NCI-H2171 treated with DMSO at 0.1 percent for 48 hours (cell line): Measurements from ENCODE around the gene RTN1.

ENCODE experiments used
- DNase-seq: peaks from one replicate; lab custom pipeline; 2025; lab: John Stamatoyannopoulos, UW

RTN1 gene

DNA sequence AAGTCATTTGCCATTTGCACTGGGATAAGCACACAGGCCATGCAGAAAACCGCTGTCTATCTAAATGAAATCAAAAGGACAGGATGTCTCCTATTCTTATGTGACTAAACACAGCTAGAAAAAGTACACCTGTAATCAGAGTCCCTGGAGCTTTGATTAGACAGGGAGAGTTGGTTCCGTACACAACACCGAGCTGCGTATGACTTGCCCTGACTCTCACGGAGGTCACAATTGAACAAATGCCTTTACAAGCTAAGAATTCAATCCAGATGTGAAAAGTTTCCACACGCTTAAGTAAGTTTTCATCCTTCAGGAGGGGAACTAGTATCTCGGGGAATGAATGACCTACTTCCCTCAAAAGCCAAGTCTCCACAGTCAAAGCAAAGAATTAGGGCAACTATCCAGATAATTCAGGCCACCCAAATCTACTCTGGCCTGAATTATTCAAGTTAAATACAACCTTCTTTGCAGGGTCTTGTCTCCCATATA is 67.5 kb downstream of the RTN1 start:
- no peak for DNase-seq

DNA sequence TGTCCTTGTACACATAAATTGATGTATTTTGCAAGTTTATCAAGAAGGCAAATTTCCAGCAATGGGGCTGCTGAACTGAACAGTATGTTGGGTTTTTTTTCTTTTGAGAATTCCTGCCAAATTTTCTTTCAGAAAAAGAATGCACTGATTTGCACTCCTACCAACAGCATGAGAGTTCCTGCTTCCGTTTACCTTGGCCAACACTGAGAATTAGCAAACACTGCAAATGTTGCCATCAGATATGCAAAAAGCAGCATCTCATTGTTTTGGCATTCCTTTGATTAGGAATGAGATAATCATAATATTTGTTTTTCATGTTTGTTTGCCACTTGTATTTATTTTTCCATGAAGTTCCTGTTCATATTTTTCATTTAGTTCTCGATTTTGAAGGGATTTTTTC is 82.4 kb downstream of the RTN1 start:
- no peak for DNase-seq

GRCh38 chr14:59787045-59787674 is 83.4 kb downstream of the RTN1 start:
- no peak for DNase-seq

GRCh38 chr14:59785629-59786028 is 84.9 kb downstream of the RTN1 start:
- peak; percentile 53 for DNase-seq

- DNase-seq, result no peak
These were observed 87.8 kb downstream of the RTN1 start for GRCh38 chr14:59782760-59783159.

DNA sequence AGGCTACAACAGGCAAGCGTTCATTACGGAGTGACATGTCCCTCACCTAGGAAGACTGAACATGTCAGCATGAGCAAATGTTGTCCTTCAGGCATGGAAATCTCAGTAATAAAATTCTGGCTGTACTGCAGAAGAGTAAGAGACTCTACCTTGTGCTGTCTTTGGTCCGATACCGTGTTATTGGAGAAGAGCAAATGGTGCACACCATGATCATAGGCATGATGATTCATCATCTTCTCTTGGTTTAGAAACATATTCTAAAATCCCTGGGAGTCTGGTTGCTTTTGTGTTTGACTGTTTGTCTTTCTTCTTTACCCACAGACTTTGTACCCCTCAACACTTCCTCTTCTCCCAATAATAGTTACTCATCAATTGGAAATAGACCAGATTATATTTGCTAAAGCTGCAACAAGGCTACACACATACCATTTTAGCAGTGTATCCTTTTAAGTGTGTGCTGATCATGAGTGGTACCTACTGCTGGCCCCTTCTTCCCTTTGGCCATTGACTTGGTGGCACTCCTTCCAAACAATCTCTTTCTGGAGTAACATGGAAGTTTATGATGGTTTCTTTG is 93.5 kb downstream of the RTN1 start:
- DNase-seq, result no peak

DNA sequence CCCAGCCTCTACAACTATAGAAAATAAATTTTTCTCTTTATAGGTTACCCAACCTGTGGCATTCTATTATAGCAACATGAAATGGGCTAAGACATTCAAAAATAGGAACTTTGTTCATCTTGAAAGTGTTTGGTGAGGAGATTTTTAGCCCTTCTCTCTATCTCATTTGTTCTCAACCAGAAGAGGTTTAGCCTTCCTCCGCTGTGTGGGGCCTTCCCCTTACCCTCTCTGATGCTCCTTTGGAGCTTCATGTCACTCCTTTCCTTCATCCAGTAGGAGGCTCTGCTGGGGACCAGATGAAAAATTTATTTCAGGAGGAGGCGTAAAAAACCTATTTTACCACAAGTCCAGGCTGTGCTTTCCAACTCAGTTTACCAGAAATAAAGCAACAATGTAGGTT is 94.1 kb downstream of the RTN1 start:
- no peak for DNase-seq

DNA sequence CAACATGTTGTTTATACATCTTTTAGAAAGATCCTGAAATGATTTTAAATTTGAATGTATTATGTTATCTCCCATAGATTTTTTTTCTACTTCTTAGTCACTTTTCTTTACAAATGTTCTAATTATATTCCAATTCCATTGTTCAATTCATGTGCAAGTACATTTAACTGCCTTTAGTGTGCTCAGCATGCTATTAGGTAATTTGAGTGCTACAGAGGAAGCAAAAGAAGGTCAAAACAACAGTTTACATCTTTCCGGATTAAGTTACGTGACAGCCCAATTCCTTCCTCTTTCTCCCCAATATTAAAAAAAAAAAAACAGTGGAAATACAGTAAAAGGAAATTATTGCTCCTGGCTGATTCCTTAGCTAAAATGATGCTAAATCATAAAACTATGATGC is 98.3 kb downstream of the RTN1 start:
- peak; percentile 66 for DNase-seq

DNA sequence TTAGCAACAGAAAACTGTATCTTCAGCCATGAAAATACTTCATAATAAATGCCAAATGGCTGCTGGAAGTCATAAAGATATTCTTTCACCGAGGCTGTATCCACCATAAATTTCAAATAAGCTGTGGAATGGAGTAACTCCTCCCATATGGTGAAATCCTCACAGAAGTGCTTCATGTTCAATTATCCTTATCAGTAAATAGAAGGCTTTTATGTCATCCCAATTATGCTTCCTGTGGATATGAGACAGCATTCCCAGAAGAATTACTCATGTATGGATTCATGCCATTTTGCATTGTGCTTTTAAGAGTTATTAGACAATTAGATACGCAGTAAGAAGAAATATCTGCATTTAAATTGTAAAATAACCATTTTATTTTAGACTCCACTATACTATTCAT is 99.0 kb downstream of the RTN1 start:
- peak; percentile 68 for DNase-seq

GRCh38 chr14:59769586-59769985 is 101.0 kb downstream of the RTN1 start:
- DNase-seq, result no peak

DNA sequence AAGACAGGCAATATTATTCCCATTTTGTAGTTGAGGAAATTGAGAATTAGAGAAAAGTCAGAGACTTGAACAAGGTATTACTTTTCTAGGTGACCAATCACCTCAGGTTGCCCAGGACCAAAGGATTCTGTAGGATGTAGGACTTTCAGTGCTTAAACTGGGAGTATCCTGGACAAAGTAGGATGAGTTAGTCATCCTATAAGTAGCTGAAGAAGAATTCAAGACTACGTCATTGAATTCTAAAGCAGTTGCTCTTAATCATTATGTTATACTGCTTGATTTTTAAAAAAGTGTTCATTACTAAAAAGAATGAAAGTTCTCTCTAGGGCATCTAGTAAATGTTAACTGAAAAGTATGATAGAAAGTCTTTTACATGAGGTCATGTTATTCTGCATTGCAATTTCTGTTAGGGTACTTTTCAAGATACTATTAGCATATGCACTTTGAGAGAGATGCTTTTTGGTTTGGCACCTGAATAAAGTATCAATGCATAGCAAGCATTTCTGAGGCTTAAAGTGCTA is 101.7 kb downstream of the RTN1 start:
- DNase-seq, result no peak

DNA sequence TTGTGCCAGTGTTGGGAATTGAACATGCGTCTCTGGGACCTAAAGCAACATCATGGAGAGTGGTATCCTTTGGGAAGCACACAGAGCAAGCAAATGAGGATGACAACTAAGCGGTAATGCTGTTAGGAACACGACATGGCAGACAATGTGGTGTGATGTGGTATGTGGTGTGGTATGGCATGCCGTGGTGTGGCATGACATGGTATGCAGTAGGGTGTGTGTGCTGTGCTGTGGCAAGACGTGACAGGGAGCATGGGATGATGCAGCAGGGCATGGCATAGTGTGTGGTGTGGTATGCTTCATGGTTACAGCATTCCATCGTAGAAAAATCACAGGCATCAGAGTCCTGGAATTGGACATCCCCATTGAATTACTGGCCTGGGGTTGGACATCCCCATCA is 108.7 kb downstream of the RTN1 start:
- DNase-seq, result no peak

DNA sequence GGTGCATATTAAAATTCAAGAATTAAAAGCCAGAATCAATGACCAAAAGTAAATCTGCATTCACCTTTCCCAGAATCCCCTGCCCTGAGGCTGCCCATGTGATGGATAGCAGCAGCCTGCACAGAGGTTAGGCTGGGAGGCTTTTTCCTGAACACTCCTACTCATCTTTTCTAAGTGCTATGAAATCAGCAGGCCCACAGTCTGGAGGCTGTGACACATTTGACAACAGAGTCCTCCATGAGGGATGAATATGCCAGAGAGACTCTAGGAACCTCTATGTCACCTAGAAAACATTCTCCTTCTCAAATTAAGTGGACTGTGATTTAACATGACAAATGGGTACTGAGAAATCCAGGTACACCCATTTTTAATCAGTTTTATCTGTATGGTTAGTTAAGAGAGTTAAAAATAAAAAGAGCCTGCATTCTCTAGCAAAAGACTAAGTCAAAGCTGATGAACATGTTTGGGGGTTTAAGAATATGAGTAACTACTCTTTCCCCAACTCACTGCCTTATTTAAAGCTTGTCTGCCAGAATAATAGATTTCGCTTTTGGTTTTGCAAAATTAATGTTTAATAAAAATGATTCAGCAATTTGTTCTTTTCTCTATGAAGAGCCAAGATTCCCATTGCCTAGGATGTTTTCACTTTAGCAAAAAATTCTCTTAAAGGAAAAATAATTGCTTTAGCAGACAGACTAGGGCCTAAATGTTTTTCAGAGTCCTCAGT is 115.0 kb downstream of the RTN1 start:
- DNase-seq, result peak; percentile 18

DNA sequence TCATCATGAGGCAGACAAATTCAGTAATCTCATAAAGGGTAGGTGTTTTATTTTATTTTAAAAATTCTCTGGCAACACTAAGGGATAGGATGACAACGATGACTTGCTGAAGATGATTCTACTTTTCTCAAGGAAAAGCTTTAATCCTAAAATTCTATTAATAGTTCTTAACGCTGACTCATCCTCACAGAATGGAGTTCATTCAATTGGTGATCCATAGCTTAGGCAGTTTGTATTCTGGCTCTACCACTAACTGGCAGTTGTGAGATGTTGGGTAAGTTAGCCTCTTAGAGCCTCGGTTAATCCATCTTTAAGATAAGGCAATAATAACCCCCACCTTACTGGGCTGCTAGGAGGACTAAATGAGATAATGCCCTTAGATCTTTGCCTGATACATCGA is 116.3 kb downstream of the RTN1 start:
- DNase-seq, result no peak

DNA sequence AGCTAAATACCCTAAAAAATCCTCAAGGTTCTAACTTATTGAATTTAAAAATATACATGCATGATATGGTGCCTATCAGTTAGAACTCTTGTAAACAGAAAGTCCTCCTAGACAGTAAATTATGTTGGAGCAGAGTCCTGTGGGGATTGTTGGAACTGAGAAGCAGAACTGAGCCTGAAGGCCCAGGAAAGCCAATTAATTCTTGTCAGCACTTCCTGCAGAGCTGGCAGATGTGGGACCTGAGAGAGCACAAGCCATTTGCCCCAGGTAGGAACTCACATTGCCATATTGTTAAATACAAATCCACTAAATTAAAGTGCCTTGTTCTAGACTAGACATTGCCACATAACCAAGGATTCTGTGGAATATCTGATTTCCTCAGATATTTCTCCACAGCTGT is 117.1 kb downstream of the RTN1 start:
- DNase-seq, result peak; percentile 94

GRCh38 chr14:59751578-59751977 is 119.0 kb downstream of the RTN1 start:
- DNase-seq, result no peak

- peak; percentile 49 for DNase-seq
These were observed 130.8 kb downstream of the RTN1 start for GRCh38 chr14:59739794-59740193.

GRCh38 chr14:59728304-59728703 is 142.3 kb downstream of the RTN1 start:
- DNase-seq, result peak; percentile 98

- DNase-seq, result no peak
These were observed 143.4 kb downstream of the RTN1 start for GRCh38 chr14:59727073-59727661.

GRCh38 chr14:59711080-59711479 is 159.5 kb downstream of the RTN1 start:
- DNase-seq, result no peak

- peak; percentile 97 for DNase-seq
These were observed 162.6 kb downstream of the RTN1 start for GRCh38 chr14:59707778-59708561.

DNA sequence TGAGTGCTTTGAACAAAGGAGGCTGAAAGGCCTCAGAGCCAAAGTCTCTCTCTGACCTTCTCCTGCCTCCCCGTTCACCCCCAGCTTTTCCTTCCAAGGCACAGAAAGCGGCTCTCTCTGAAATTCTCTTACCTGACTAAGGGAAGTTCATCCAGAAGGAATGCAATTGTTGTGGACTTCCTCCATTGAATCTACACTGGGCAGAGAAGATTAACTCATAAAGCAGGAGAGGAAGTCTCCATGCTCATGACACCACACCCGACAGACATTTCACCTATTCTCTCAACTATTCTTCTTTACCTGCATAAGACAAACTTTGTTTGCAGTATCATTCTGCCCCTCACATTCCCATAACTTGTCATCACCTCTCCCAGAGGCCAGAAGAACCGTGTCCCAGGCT is 164.7 kb downstream of the RTN1 start:
- no peak for DNase-seq
